ENCODE data around the gene P3H4. TPM values are rescaled to one million over a fixed set of nuclear protein-coding genes. Genes with fewer than 3 reads are reported as not detected.

Gene P3H4
- total and polyA plus RNA-seq, 2 of the 4 experiments (the other 2 are of a cell fraction) = 21.5 to 66.7 TPM

GRCh38 chr17:41811549-41812380 is at the start of gene P3H4 (continued):
- TF ChIP-seq CHD1 (IDR thresholded peaks at IDR 0.05; ENCODE audit: low read depth, low read length) (no peak), SMC3 (IDR thresholded peaks at IDR 0.05; ENCODE audit: low read depth, low read length) (peak; percentile 30)

GRCh38 chr17:41860254-41860931 is 48.6 kb upstream of the P3H4 start:
- intact Hi-C loops (cut with micrococcal nuclease) = no loop called here
- H4K8ac ChIP-seq (ENCODE audit: low read depth in 2 of 2, low read length in 2 of 2) = no peak overlapping the region
- TF ChIP-seq ELK1 (IDR thresholded peaks at IDR 0.05; ENCODE audit: borderline replicate concordance, low read depth, low read length) (no peak), MAFK (IDR thresholded peaks at IDR 0.05; ENCODE audit: low read depth, low read length) (no peak), USF2 (IDR thresholded peaks at IDR 0.05; ENCODE audit: low read depth, low read length) (no peak), RCOR1 (IDR thresholded peaks at IDR 0.05; ENCODE audit: insufficient replicate concordance, low read length) (no peak), CEBPB (IDR thresholded peaks at IDR 0.05; ENCODE audit: low read depth, low read length) (no peak)
- no peak overlapping the region for H2BK120ac ChIP-seq (ENCODE audit: low read depth, low read length)
- no peak overlapping the region for H3K4me2 ChIP-seq (ENCODE audit: low read depth, low read length)
- no peak overlapping the region for H3K9ac ChIP-seq (ENCODE audit: low read depth, low read length)
- dilution Hi-C loops (cut with HindIII; ENCODE audit: low sequenced_read_pairs, unreplicated experiment) = no loop called here
- H3K27me3 ChIP-seq (ENCODE audit: control insufficient read depth, insufficient read depth, low read length) = no peaks in the 10 kb centered on the region
- no peak overlapping the region for H2BK15ac ChIP-seq (ENCODE audit: low read depth, low read length)
- H3K79me1 ChIP-seq (ENCODE audit: low read depth in 1 of 2, low read length in 2 of 2) = peaks cover 31 to 79% of the 10 kb centered on the region in 2 experiments
- no peak overlapping the region for H3K4ac ChIP-seq (ENCODE audit: low read depth, low read length)
- H3K4me1 ChIP-seq (ENCODE audit: control insufficient read depth, insufficient read depth, low read length) = peaks cover 10% of the 10 kb centered on the region
- H2AK5ac ChIP-seq (ENCODE audit: low read depth, low read length) = no peak overlapping the region
- no peaks in the 10 kb centered on the region for H3K36me3 ChIP-seq (ENCODE audit: control insufficient read depth, insufficient read depth, low read length)
- H3K9me3 ChIP-seq (ENCODE audit: control insufficient read depth, insufficient read depth, low read length) = no peaks in the 10 kb centered on the region
- no TSS peak for BruUV-seq (replicated peaks)
- no peak for ATAC-seq (ENCODE audit: low read depth)
- no peak overlapping the region for H4K91ac ChIP-seq (ENCODE audit: insufficient read depth, low read depth, low read length)
- no peak overlapping the region for H2BK20ac ChIP-seq (ENCODE audit: low read depth, low read length)
- H2AFZ ChIP-seq (replicated peaks; ENCODE audit: low read length, poor library complexity) = no peak overlapping the region
- H4K5ac ChIP-seq (ENCODE audit: low read depth, low read length) = no peak overlapping the region
- POLR2A ChIA-PET (ENCODE audit: unreplicated experiment) = interaction anchor here (1.0 kb wide), 1 partner anchor 10 kb away, joined by 3 read pairs; no protein-coding TSS in a partner anchor
- H3K14ac ChIP-seq (replicated peaks; ENCODE audit: low read depth, low read length) = no peak overlapping the region
- no peak overlapping the region for H3K18ac ChIP-seq (ENCODE audit: low read depth, low read length)
- H3K27ac ChIP-seq (ENCODE audit: insufficient read depth, low read length) = no peak overlapping the region
- no peak overlapping the region for H2BK5ac ChIP-seq (ENCODE audit: low read depth, low read length, poor library complexity, severe bottlenecking)
- DNase-seq = no peak
- WGBS, 2 experiments (ENCODE audit: extremely low coverage in 2 of 2, insufficient read length in 1 of 2) = 100% methylated on average over 1 of the region's 3 CpGs; no CpG with 5 or more reads in 1 of the 2 experiments
- no peak overlapping the region for H2AK9ac ChIP-seq (replicated peaks; ENCODE audit: low read depth, low read length, poor library complexity)
- H4K20me1 ChIP-seq (ENCODE audit: insufficient read depth, low read length) = peaks cover 49% of the 10 kb centered on the region
- CTCF ChIA-PET = interaction anchor here (0.6 to 1.5 kb wide), 2 partner anchors 13 to 52 kb away, joined by 3 to 4 read pairs; no protein-coding TSS in a partner anchor
- H3K23ac ChIP-seq (ENCODE audit: low read depth, low read length) = no peak overlapping the region
- peaks cover 7% of the 10 kb centered on the region; the same call in 1 of the 2 replicates for H3K9me1 ChIP-seq (ENCODE audit: insufficient read depth, low read length)
- H3K56ac ChIP-seq (ENCODE audit: extremely low read depth, insufficient read depth, low read length) = no peak overlapping the region
- in situ Hi-C loops (cut with MboI; ENCODE audit: low sequenced_read_pairs) = no loop called here
- no peak overlapping the region for H3K4me3 ChIP-seq (ENCODE audit: insufficient read depth, low read depth, low read length)

Data from IMR-90 (cell line).